ENCODE results near the gene POLR3B. TPM values are rescaled to one million over a fixed set of nuclear protein-coding genes. Genes with fewer than 3 reads are reported as not detected.

Gene POLR3B
- polyA plus RNA-seq, 1 donor (not counting 4 experiments of a cell fraction or from before 2014, with no cell fraction given): 13.9 TPM

- H3K4me1 ChIP-seq (ENCODE audit: control insufficient read depth, extremely low read depth, insufficient read depth, low read length): no peaks in the 10 kb centered on the region
- peaks cover 10 to 12% of the 10 kb centered on the region in 2 experiments for H3K36me3 ChIP-seq (ENCODE audit: control insufficient read depth in 2 of 2, extremely low read depth in 1 of 2, insufficient read depth in 2 of 2, low read length in 2 of 2)
- no peak overlapping the region for H3K4me3 ChIP-seq (ENCODE audit: control insufficient read depth in 2 of 3, extremely low read depth in 1 of 3, insufficient read depth in 2 of 3, low read depth in 1 of 3, low read length in 3 of 3)
- no peaks in the 10 kb centered on the region for H3K79me2 ChIP-seq (ENCODE audit: control insufficient read depth, insufficient read depth, low read length)
- H4K20me1 ChIP-seq (ENCODE audit: control insufficient read depth, extremely low read depth, insufficient read depth, low read length): no peaks in the 10 kb centered on the region
- H3K9me3 ChIP-seq (ENCODE audit: control insufficient read depth, low read depth, low read length): no peaks in the 10 kb centered on the region
- FAIRE-seq: no peak
- no peak overlapping the region for H3K27ac ChIP-seq (ENCODE audit: control insufficient read depth, insufficient read depth, low read length)
- H3K9me1 ChIP-seq (ENCODE audit: control insufficient read depth, extremely low read depth, insufficient read depth, low read length): no peaks in the 10 kb centered on the region
- no peak for TF ChIP-seq CTCF (optimal IDR thresholded peaks at IDR 0.05 in 1 of 3, IDR thresholded peaks at IDR 0.05 in 1 of 3, conservative IDR thresholded peaks at IDR 0.05 in 1 of 3; ENCODE audit: extremely low read depth in 1 of 3, insufficient read depth in 2 of 3, low read length in 3 of 3)
- TF ChIP-seq EZH2 (IDR thresholded peaks at IDR 0.05; ENCODE audit: low read length): no peak
- no peak overlapping the region for H3K4me2 ChIP-seq (ENCODE audit: control insufficient read depth, extremely low read depth, insufficient read depth, low read depth, low read length)
- H3K27me3 ChIP-seq (ENCODE audit: control insufficient read depth, extremely low read depth, insufficient read depth, low read length): no peaks in the 10 kb centered on the region
- H2AFZ ChIP-seq (ENCODE audit: control insufficient read depth, low read length): no peak overlapping the region
- no peak overlapping the region for H3K9ac ChIP-seq (ENCODE audit: control insufficient read depth, extremely low read depth, insufficient read depth, low read length)
- DNase-seq (ENCODE audit: low read depth, low spot score): no peak
- dilution Hi-C loops (cut with MboI; ENCODE audit: extremely low pct_ligation_motif_present, low sequenced_read_pairs): no loop called here
Observed at GRCh38 chr12:106431839-106432411, 74.4 kb downstream of the POLR3B start.

GRCh38 chr12:106433055-106433454 lies 75.5 kb downstream of the POLR3B start:
- Histone ChIP-seq H2AFZ (ENCODE audit: control insufficient read depth, low read length) (no peak overlapping the region), H4K20me1 (ENCODE audit: control insufficient read depth, extremely low read depth, insufficient read depth, low read length) (no peaks in the 10 kb centered on the region), H3K27ac (ENCODE audit: control insufficient read depth, insufficient read depth, low read length) (no peak overlapping the region), H3K4me2 (ENCODE audit: control insufficient read depth, extremely low read depth, insufficient read depth, low read depth, low read length) (no peak overlapping the region), H3K27me3 (ENCODE audit: control insufficient read depth, extremely low read depth, insufficient read depth, low read length) (no peaks in the 10 kb centered on the region), H3K36me3 (ENCODE audit: control insufficient read depth in 2 of 2, extremely low read depth in 1 of 2, insufficient read depth in 2 of 2, low read length in 2 of 2) (peaks cover 7 to 12% of the 10 kb centered on the region in 2 experiments), H3K4me3 (ENCODE audit: control insufficient read depth in 2 of 3, extremely low read depth in 1 of 3, insufficient read depth in 2 of 3, low read depth in 1 of 3, low read length in 3 of 3) (no peak overlapping the region), H3K9me3 (ENCODE audit: control insufficient read depth, low read depth, low read length) (no peaks in the 10 kb centered on the region), H3K4me1 (ENCODE audit: control insufficient read depth, extremely low read depth, insufficient read depth, low read length) (no peaks in the 10 kb centered on the region), H3K9ac (ENCODE audit: control insufficient read depth, extremely low read depth, insufficient read depth, low read length) (no peak overlapping the region), H3K9me1 (ENCODE audit: control insufficient read depth, extremely low read depth, insufficient read depth, low read length) (no peaks in the 10 kb centered on the region), H3K79me2 (ENCODE audit: control insufficient read depth, insufficient read depth, low read length) (no peaks in the 10 kb centered on the region)
- dilution Hi-C loops (cut with MboI; ENCODE audit: extremely low pct_ligation_motif_present, low sequenced_read_pairs): no loop called here
- DNase-seq (ENCODE audit: low read depth, low spot score): no peak
- FAIRE-seq: no peak
- TF ChIP-seq CTCF (optimal IDR thresholded peaks at IDR 0.05 in 1 of 3, IDR thresholded peaks at IDR 0.05 in 1 of 3, conservative IDR thresholded peaks at IDR 0.05 in 1 of 3; ENCODE audit: extremely low read depth in 1 of 3, insufficient read depth in 2 of 3, low read length in 3 of 3) (no peak), EZH2 (IDR thresholded peaks at IDR 0.05; ENCODE audit: low read length) (no peak)

All from keratinocyte (primary cell).